Suprapubic skin (tissue), 4 donors: Measurements from ENCODE around the gene CYSLTR2. TPM values are rescaled to one million over a fixed set of nuclear protein-coding genes. Genes with fewer than 3 reads are reported as not detected.

Experiments used
- DNase-seq, 2 donors: peaks; one replicate each; pipeline ENCODE4 v3.0.0-alpha.2; 2019; ENCODE audit warnings: low spot score in 2 of 2
- H3K27ac ChIP-seq: fragments of 200-600 bp; sonication (generic); one replicate; pipeline ENCODE4 v1.5.1; 2019
- H3K27me3 ChIP-seq: fragments of 200-600 bp; sonication (generic); one replicate; pipeline ENCODE4 v1.5.1; 2019
- H3K36me3 ChIP-seq: fragments of 200-600 bp; sonication (generic); one replicate; pipeline ENCODE4 v1.5.1; 2019
- H3K4me1 ChIP-seq: fragments of 200-600 bp; sonication (generic); one replicate; pipeline ENCODE4 v1.5.1; 2019
- H3K4me3 ChIP-seq: fragments of 200-600 bp; sonication (generic); one replicate; pipeline ENCODE4 v1.5.1; 2019; ENCODE audit warnings: mild to moderate bottlenecking
- H3K9me3 ChIP-seq: fragments of 200-600 bp; sonication (generic); one replicate; pipeline ENCODE4 v1.5.1; 2019
- EP300 ChIP-seq: sonication (generic); formaldehyde crosslinking; IDR thresholded peaks from one replicate; pipeline ENCODE4 v1.6.1; 2017; ENCODE audit warnings: antibody characterized with exemption
- POLR2A ChIP-seq, 2 donors: fragments of 450-650 bp; IDR thresholded peaks; one replicate each; pipeline ENCODE4 v1.6.1; 2017; ENCODE audit warnings: antibody characterized with exemption in 2 of 2, mild to moderate bottlenecking in 2 of 2, moderate library complexity in 2 of 2
- POLR2AphosphoS5 ChIP-seq, 3 donors: sonication (generic); formaldehyde crosslinking; IDR thresholded peaks; one replicate each; pipeline ENCODE4 v1.6.1; 2017; ENCODE audit warnings: antibody characterized with exemption in 3 of 3
- WGBS: methylation state at CpG from one replicate; pipeline ENCODE4 v1.1.5; 2018; 5-methylcytosine and 5-hydroxymethylcytosine counted together
- total RNA-seq, 4 donors: library from RNA; depleted of rRNA; stranded (reverse); fragments of >200 nt; gene quantifications; one replicate each; pipeline ENCODE4 v1.1.0, GENCODE V29; 2016
- TF ChIP-seq, protein P1 (sequence below), 2 donors: fragments of 200-600 bp in 1 of 2; fragments of 450-650 bp in 1 of 2; sonication (generic) in 1 of 2; IDR thresholded peaks; one replicate each; pipeline ENCODE4 v1.5.1; 2016 to 2019; ENCODE audit warnings: antibody characterized with exemption in 2 of 2, mild to moderate bottlenecking in 1 of 2, moderate library complexity in 1 of 2

CYSLTR2 gene
- total RNA-seq, 4 donors from 2014 or later: 0.93 to 2.2 (median 1.7) TPM

DNA sequence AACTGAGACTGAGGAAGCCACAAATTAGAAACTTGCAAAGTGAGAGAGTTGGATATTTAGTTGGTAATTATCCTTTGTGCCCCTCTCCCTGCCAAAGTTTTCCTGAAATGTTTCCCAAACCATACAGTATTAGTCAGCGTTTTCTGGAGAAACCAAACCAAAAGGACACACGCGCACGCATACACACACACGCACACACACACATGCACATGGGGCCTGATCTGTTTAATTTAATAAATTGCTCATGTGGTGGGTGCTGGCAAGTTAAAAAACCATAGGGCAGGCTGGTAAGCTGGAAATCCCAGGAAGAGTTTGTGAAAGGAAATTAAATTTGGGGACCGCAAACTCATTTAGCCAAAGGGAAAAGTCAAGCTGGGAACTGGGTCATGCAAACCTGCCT is 11.7 kb upstream of the CYSLTR2 start:
- no peaks in the 10 kb centered on the region for H3K9me3 ChIP-seq
- H3K4me3 ChIP-seq: no peak overlapping the region
- no peak overlapping the region for H3K27ac ChIP-seq
- H3K27me3 ChIP-seq: no peaks in the 10 kb centered on the region
- TF ChIP-seq EP300: no peak
- TF ChIP-seq POLR2A (IDR thresholded peaks at IDR 0.05): no peak
- no peak for TF ChIP-seq POLR2AphosphoS5 (IDR thresholded peaks at IDR 0.05)
- TF ChIP-seq, protein P1, sequence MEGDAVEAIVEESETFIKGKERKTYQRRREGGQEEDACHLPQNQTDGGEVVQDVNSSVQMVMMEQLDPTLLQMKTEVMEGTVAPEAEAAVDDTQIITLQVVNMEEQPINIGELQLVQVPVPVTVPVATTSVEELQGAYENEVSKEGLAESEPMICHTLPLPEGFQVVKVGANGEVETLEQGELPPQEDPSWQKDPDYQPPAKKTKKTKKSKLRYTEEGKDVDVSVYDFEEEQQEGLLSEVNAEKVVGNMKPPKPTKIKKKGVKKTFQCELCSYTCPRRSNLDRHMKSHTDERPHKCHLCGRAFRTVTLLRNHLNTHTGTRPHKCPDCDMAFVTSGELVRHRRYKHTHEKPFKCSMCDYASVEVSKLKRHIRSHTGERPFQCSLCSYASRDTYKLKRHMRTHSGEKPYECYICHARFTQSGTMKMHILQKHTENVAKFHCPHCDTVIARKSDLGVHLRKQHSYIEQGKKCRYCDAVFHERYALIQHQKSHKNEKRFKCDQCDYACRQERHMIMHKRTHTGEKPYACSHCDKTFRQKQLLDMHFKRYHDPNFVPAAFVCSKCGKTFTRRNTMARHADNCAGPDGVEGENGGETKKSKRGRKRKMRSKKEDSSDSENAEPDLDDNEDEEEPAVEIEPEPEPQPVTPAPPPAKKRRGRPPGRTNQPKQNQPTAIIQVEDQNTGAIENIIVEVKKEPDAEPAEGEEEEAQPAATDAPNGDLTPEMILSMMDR (IDR thresholded peaks at IDR 0.05): no peak
- H3K36me3 ChIP-seq: no peaks in the 10 kb centered on the region
- H3K4me1 ChIP-seq: no peaks in the 10 kb centered on the region
- DNase-seq: no peak
- WGBS: 88% methylated on average over 6 of the region's 6 CpGs

DNA sequence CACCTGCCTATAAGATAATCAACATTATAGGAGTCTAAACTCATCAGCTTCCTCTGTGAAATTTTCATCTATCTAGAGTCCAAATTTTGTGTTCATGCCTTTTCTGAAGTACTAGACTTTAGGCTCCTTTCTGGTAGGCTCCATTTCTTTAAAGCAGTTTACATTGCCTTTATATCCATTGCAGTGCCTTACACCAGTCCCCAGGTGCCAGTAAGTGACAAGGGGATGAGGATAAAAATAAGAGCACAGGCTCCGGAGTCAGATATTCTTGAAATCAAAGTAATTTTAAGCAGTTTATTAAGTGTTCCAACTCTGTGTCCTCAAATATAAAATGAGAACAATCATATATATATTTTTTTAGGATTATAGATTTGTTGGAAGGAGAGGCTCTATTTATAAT is 10.6 kb upstream of the CYSLTR2 start:
- H3K9me3 ChIP-seq: no peaks in the 10 kb centered on the region
- WGBS: 94% methylated on average over 1 of the region's 1 CpG
- DNase-seq: no peak
- TF ChIP-seq EP300: no peak
- TF ChIP-seq POLR2AphosphoS5 (IDR thresholded peaks at IDR 0.05): no peak
- TF ChIP-seq POLR2A (IDR thresholded peaks at IDR 0.05): no peak
- TF ChIP-seq, protein P1 (IDR thresholded peaks at IDR 0.05): no peak
- no peaks in the 10 kb centered on the region for H3K36me3 ChIP-seq
- H3K27me3 ChIP-seq: no peaks in the 10 kb centered on the region
- no peaks in the 10 kb centered on the region for H3K4me1 ChIP-seq
- no peak overlapping the region for H3K27ac ChIP-seq
- H3K4me3 ChIP-seq: no peak overlapping the region

GRCh38 chr13:48644141-48644540 is 9.6 kb upstream of the CYSLTR2 start:
- H3K36me3 ChIP-seq: no peaks in the 10 kb centered on the region
- DNase-seq: no peak
- no peaks in the 10 kb centered on the region for H3K4me1 ChIP-seq
- no peaks in the 10 kb centered on the region for H3K27me3 ChIP-seq
- H3K4me3 ChIP-seq: no peak overlapping the region
- H3K27ac ChIP-seq: no peak overlapping the region
- TF ChIP-seq POLR2A (IDR thresholded peaks at IDR 0.05): no peak
- WGBS: 81% methylated on average over 5 of the region's 5 CpGs
- no peaks in the 10 kb centered on the region for H3K9me3 ChIP-seq

DNA sequence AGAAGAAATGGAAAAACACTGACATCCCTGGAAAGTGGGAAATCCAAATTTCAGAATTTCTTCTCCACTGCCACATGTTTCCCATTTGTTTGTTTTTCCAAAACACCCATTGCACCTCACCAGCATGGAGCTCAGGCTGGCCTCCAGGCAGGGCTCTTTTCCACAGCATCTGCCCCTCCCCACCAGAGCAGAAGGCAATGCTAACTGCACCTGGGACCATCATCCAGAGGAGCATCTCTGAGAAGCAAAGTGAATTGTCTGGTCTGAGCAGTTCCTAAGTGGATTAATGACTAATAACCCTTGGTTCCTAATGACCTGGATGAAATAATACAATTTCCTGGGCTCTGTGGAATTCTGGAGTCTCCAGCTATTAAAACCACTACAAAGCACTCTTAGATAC is 8.8 kb upstream of the CYSLTR2 start:
- no peaks in the 10 kb centered on the region for H3K36me3 ChIP-seq
- no peaks in the 10 kb centered on the region for H3K4me1 ChIP-seq
- H3K4me3 ChIP-seq: no peak overlapping the region
- TF ChIP-seq, protein P1 (IDR thresholded peaks at IDR 0.05): no peak
- TF ChIP-seq EP300: no peak
- no peak for TF ChIP-seq POLR2AphosphoS5 (IDR thresholded peaks at IDR 0.05)
- no peak for TF ChIP-seq POLR2A (IDR thresholded peaks at IDR 0.05)
- H3K27me3 ChIP-seq: no peaks in the 10 kb centered on the region
- no peak for DNase-seq
- no peak overlapping the region for H3K27ac ChIP-seq
- H3K9me3 ChIP-seq: no peaks in the 10 kb centered on the region

- WGBS: 83% methylated on average over 3 of the region's 3 CpGs
- H3K27me3 ChIP-seq: no peaks in the 10 kb centered on the region
- no peaks in the 10 kb centered on the region for H3K36me3 ChIP-seq
- H3K27ac ChIP-seq: no peak overlapping the region
- no peaks in the 10 kb centered on the region for H3K9me3 ChIP-seq
- TF ChIP-seq POLR2A (IDR thresholded peaks at IDR 0.05) (no peak), POLR2AphosphoS5 (IDR thresholded peaks at IDR 0.05) (no peak), EP300 (no peak)
- TF ChIP-seq, protein P1 (IDR thresholded peaks at IDR 0.05): no peak
- H3K4me3 ChIP-seq: no peak overlapping the region
- DNase-seq: no peak
- H3K4me1 ChIP-seq: peaks cover 4% of the 10 kb centered on the region
Observed at GRCh38 chr13:48645845-48646244, 7.9 kb upstream of the CYSLTR2 start.

- H3K4me3 ChIP-seq: no peak overlapping the region
- H3K36me3 ChIP-seq: no peaks in the 10 kb centered on the region
- H3K27ac ChIP-seq: no peak overlapping the region
- no peaks in the 10 kb centered on the region for H3K9me3 ChIP-seq
- H3K4me1 ChIP-seq: peaks cover 4% of the 10 kb centered on the region
- 92% methylated on average over 3 of the region's 3 CpGs for WGBS
- no peaks in the 10 kb centered on the region for H3K27me3 ChIP-seq
- TF ChIP-seq POLR2A (IDR thresholded peaks at IDR 0.05) (no peak), POLR2AphosphoS5 (IDR thresholded peaks at IDR 0.05) (no peak), EP300 (no peak)
- TF ChIP-seq, protein P1 (IDR thresholded peaks at IDR 0.05): no peak
- no peak for DNase-seq
Observed at GRCh38 chr13:48646791-48647190, 6.9 kb upstream of the CYSLTR2 start.
